ENCODE measurements around the gene HHAT. TPM values are rescaled to one million over a fixed set of nuclear protein-coding genes. Genes with fewer than 3 reads are reported as not detected.
"Not testable (repeated sequence)": the region's sequence is repeated elsewhere in the genome, so short reads cannot be mapped to it uniquely, and the experiment has no call there.

Gene HHAT
- total RNA-seq, 4 donors from 2014 or later = 4.6 to 8.8 (median 6.7) TPM

- intact Hi-C loops (cut with DNase I; ENCODE audit: low total_unique reads) = no loop called here
- DNase-seq (ENCODE audit: low spot score in 2 of 2) = no peak
- H3K4me3 ChIP-seq (ENCODE audit: low read depth, poor library complexity, severe bottlenecking) = no peak overlapping the region
- WGBS, 2 donors = 81 to 82% methylated on average over 7 of the region's 7 CpGs
- TF ChIP-seq POLR2A (IDR thresholded peaks at IDR 0.05) = no peak
- no peak for TF ChIP-seq CTCF (IDR thresholded peaks at IDR 0.05)
Observed at GRCh38 chr1:210652329-210652954, 323.7 kb downstream of the HHAT start.

GRCh38 chr1:210653771-210654170 lies 325.1 kb downstream of the HHAT start:
- TF ChIP-seq CTCF (IDR thresholded peaks at IDR 0.05) (no peak), POLR2A (IDR thresholded peaks at IDR 0.05) (no peak)
- 50 to 53% methylated on average over 6 of the region's 6 CpGs for whole genome bisulfite sequencing, 2 donors
- no peak overlapping the region for H3K4me3 ChIP-seq (ENCODE audit: low read depth, poor library complexity, severe bottlenecking)
- intact Hi-C loops (cut with DNase I; ENCODE audit: low total_unique reads) = no loop called here
- DNase-seq (ENCODE audit: low spot score in 2 of 2) = no peak

GRCh38 chr1:210654176-210654981 lies 325.7 kb downstream of the HHAT start:
- no peak overlapping the region for H3K4me3 ChIP-seq (ENCODE audit: low read depth, poor library complexity, severe bottlenecking)
- intact Hi-C loops (cut with DNase I; ENCODE audit: low total_unique reads) = no loop called here
- DNase-seq (ENCODE audit: low spot score in 2 of 2) = no peak
- WGBS, 2 donors = 74 to 86% methylated on average over 7 of the region's 7 CpGs
- no peak for TF ChIP-seq POLR2A (IDR thresholded peaks at IDR 0.05)
- TF ChIP-seq CTCF (IDR thresholded peaks at IDR 0.05) = no peak

GRCh38 chr1:210655511-210655910 lies 326.8 kb downstream of the HHAT start:
- intact Hi-C loops (cut with DNase I; ENCODE audit: low total_unique reads) = no loop called here
- TF ChIP-seq CTCF (IDR thresholded peaks at IDR 0.05) = no peak
- no peak for TF ChIP-seq POLR2A (IDR thresholded peaks at IDR 0.05)
- no peak overlapping the region for H3K4me3 ChIP-seq (ENCODE audit: low read depth, poor library complexity, severe bottlenecking)
- no peak for DNase-seq (ENCODE audit: low spot score in 2 of 2)
- 80 to 85% methylated on average over 7 of the region's 7 CpGs for WGBS, 2 donors

GRCh38 chr1:210657806-210658205 lies 329.1 kb downstream of the HHAT start:
- H3K4me3 ChIP-seq (ENCODE audit: low read depth, poor library complexity, severe bottlenecking) = no peak overlapping the region
- no peak for DNase-seq (ENCODE audit: low spot score in 2 of 2)
- WGBS, 2 donors = 77 to 90% methylated on average over 6 of the region's 6 CpGs
- intact Hi-C loops (cut with DNase I; ENCODE audit: low total_unique reads) = no loop called here
- no peak for TF ChIP-seq CTCF (IDR thresholded peaks at IDR 0.05)
- no peak for TF ChIP-seq POLR2A (IDR thresholded peaks at IDR 0.05)

GRCh38 chr1:210661520-210661919 lies 332.8 kb downstream of the HHAT start:
- DNase-seq (ENCODE audit: low spot score in 2 of 2); H3K4me3 ChIP-seq (ENCODE audit: low read depth, poor library complexity, severe bottlenecking); intact Hi-C loops (cut with DNase I; ENCODE audit: low total_unique reads): not testable (repeated sequence)
- WGBS, 2 donors = 91 to 92% methylated on average over 4 of the region's 4 CpGs

All from lower leg skin (tissue), 4 donors.